ENCODE results near the gene NAPA.
"Not testable (repeated sequence)": the region's sequence is repeated elsewhere in the genome, so short reads cannot be mapped to it uniquely, and the experiment has no call there.

Gene NAPA

DNA sequence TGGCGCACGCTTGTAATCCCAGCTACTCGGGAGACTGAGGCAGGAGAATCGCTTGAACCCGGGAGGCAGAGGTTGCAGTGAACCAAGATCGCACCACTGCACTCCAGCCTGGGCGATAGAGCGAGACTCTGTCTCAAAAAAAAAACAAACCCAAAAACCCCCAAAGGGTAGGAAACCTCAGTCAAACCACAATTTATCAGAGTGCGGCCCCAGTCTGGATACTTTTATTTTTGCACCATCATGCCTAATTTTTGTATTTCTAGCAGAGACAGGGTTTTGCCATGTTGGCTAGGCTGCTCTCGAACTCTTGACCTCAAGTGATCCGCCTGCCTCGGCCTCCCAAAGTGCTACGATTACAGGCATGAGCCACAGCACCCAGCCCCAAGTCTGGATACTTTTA, 28.6 kb downstream of the NAPA start:
- DNase-seq (ENCODE audit: low read depth) = not testable (repeated sequence)

DNA sequence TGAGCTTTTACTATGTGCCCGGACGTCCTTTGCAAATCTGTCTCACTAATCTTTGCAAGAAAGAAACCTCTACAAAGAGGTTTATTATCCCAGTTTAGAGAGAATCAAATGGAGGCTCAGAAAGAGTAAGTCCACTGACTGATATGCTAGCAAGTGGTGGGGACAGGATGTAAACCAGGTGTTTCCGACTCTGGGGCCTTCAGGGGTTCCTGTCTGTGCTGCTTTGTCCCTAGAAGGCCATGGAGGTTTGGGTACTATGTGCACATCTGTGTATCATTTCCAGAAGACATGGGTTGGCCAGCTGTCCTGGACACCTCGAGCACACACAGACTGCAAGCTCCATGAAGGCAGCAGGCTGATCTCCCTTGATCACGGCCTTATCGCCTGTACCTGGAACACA, 29.7 kb downstream of the NAPA start:
- DNase-seq (ENCODE audit: low read depth) = no peak

DNA sequence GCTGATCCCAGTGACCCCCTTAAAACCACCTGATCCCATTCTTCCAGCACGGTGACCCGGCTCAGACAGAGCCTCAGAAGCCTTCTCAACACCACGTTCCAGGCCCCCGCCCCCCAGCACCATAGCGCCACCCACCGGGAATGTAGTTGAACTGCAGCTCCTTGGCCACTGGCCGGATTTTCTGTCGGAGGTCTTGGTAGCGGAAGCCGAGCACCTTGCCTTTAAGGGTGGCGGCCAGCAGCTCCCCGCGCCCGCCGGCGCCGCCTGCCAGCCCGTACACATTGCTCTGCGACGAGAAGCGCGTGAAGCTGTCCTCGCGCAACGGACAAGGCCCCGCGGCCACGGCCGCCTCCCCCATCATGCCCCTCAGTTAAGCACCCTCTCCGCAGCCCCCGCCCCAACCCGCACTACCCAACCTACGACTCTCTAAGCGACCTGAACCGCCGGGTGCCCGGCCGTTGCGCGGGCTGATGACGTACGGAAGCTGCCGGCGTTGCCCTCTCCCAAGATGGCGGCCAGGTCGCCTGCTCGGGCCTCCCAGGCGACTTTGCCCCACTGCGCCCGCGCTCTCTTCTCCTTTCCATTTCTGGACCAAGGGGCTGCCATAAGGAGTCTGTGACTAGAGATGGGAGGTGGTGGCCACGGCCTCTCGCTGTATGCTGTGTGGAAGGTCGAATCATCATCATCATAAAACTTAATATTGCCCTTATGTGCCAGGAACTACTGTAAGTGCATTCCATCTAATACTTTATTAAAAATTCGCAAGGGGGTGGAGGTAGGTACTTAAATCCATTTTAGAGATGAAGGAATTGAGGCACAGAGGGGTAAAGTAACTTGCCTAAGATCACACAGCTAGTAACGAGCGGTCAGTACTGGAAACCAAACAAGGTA, 30.8 kb downstream of the NAPA start, which contains the start of gene KPTN:
Gene KPTN (minus strand): TSS at position 420 of the 891 bp plus-strand sequence. CDS start 59 bp downstream, at position 361.
- DNase-seq (ENCODE audit: low read depth) = peak; percentile 81

DNA sequence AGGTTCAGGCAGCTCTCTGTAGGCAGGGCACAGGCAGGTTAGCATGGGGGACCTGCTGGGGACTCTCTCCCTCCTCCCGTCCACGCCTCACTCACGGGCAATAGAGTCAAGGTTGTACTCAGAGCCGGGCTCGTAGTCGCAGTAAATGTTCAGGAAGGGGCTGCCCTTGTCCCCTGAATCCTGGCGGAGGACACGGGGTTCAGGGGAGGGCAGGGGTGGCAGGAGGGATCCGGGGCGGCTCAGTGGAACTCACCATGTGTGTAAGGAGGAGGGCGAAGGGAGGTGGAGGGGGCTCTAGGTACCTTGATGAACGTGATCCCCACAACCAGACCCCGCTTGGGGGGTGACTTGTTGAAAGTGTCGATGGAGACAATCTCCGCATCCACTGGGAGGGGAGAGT, 31.7 kb downstream of the NAPA start:
- DNase-seq (ENCODE audit: low read depth) = no peak

DNA sequence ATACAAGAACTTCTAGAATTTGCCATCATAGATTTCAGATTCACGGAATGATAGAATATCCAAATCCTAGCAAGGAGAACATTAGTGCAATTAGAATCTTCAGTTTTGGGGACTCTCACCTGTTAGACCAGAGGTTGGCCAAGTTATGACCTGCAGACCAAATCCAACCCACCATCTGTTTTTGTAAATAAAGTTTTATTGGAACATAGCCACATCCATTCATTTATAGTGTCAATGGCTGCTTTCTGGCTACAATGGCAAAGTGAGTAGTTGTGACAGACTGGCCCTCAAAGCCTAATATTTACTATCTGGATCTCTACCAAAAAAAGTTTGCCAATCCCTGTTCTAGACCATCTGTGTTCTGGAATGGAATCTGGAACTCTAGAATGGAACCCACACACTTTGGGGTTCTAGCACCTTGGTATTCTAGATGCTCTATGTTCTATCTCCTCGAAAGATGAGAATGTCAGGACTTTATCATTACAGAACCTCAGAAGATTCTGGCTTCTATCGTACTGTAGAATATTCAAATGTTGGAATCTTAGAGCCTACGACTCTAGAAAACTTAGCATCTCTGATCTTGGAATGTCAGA, 33.3 kb downstream of the NAPA start:
- DNase-seq (ENCODE audit: low read depth) = no peak

DNA sequence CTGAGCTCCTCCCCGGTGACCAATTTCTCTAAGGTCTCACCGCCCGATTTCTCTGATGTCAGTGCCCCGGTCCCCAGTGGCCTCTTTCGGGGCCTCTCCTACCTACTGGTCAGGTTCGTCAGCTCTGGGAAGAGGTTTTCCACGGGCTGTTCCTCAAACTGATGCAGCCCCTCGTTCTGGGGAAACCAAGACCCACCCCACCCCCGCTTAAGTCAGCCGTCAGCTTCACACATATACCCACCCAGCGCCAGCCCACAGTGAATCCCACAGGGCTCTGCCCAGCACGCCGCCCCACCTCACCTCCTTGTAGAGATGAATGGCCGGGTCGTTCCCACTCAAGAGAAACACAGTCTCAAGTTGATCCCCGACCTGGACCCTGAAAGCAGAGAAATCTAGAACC, 34.2 kb downstream of the NAPA start:
- no peak for DNase-seq (ENCODE audit: low read depth)

DNA sequence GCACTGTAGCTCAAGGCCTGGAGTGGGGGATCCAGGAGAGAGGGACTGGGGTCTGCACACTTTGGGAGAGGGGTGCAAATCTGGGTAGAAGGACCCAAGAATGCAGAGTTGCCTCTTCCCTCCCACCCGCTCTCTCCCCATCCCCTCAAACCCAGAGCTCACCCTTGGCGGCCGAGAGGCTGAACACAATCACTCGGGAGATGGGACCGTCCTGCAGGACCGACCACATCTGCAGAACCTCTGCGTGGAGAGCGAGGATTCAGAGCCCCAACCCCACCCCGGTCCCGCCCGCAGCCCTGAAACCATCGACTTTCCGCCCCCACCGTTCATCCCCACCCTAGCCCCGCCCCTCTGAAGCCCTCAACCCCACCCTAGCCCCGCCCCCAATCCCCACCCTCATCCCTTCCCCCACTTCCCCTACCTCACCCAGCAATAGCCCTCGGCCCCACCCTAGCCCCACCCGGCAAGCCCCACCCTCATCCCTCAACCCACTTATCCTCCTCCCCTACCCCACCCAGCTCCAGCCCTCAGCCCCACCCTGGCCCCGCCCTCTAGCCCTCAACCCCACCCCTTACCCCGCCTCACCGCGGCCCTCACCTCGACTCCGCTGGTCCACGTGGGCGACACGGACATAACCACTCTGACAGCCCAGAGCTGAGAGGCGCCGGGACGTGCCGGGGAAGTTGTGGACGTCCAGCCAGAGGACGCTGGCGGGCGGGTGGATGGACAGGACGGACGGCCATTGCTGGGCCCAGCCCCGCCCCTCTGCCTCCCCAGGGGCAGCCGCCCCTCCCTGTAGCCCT, 35.0 kb downstream of the NAPA start:
- no peak for DNase-seq (ENCODE audit: low read depth)

DNA sequence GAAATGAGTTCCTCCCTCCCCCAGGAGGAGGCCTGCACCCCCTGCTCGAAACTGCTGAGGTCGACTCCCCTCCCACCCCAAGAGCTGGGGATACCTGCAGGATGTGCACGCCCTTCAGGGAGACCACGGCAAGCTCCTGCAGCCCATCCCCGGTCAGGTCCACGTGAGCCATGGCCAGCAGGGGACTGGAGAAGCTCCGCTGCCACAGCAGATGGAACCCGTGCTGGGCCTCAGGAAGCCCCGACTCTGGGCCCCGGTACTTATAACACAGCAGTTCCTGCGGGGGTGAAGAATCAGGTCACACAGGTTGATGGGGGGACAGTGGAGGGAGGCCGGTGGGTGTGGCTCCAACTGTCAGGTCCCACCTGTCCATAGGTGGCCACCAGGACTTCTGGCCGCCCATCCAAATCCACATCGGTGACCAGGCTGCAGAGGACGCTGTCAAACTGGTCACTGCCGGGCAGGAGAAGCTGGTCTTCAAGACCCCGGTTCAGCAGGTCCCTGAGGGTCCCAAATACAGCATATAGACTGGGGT, 38.4 kb downstream of the NAPA start:
- DNase-seq (ENCODE audit: low read depth) = no peak

DNA sequence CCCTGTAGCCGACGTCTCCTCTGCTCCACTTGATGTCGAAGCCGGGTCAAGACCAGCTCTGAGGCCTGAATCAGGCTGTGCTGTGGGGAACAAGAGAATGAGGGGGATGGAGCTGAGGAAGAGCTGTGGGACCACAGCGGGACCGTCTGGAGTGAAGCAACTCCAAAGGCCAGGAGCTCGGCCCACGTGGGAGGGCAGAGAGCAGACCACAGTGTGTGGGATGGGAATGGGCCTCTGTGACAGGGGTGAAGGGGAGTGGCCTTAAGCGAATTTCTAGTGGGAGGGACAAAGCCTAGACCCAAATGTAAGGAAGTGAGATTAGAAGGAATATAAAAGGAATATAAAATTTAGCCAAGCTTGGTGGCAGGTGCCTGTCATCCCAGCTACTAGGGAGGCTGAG, 39.4 kb downstream of the NAPA start:
- DNase-seq (ENCODE audit: low read depth) = no peak

DNA sequence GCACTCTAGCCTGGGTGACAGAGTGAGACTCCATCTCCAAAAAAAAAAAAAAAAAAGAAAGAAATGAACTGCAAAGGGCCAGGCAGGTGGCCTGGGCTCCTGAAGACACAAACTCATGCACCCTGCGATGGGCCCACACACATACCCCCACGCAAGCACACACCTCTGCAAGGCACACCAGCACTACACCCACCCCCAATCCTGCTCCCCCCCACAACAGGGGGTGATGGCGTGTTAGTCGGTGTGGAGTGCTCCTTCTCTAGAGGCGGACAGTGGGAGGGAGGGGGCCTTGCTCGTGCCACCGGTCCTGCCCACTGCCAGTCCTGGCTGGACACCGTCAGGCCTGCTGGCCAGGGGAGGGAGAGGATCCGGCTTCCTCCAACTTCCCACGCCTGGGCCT, 41.5 kb downstream of the NAPA start:
- DNase-seq (ENCODE audit: low read depth) = no peak

DNA sequence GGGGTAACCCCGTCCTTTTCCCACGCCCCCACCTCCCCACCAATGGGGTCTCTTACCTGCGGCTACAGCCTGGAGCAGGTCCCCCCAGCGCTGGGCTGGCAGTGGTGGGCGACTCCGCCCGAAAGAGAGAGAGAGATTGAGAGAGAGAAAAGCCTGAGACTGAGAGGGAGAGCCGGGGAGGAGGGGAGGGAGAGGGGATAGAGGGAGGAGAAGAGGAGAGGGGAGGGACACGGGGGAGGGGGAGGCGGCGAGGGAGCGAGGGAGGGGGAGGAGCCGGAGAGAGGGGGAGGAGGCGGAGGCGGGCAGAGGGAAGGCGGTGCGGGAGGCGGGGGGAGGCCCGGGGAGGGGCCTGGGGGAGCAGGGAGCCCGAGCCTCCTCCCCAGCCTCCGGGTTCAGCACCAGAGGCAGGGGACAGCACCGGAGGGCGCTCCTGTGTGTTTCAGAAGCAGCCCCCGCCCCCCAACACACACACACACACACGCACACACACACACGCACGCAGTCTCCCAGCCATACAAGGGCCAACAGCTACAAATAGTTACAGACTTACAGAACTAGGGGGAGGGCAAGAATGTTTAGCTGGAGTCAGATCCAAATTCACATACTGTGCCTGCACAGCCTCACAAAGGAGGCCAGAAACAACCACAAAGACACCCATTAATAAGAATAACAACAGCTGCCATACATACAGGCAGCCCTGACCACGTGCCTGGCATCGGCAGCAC, 43.0 kb downstream of the NAPA start, which contains the start of gene SLC8A2:
Gene SLC8A2 (minus strand): TSS at position 161 of the 725 bp plus-strand sequence. CDS start 5,490 bp downstream, outside the sequence.
- DNase-seq (ENCODE audit: low read depth) = peak; percentile 55

DNA sequence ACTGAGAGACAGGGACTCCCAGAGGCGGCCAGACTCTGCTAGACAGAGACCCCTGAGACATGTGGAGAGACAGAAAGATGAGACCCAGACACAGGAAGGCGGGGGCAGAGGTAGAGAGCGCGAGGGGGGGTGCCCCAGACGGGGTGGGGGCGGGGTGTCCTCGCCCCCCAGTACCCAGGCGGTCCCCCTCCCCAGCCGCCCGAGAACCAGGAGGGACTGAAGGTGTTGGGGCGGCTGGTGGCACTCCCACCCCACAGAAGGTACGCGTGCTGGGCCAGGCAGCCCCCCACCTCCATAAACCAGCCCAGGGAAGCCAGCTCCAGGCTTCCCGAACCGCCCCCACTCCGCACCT, 43.5 kb downstream of the NAPA start:
- no peak for DNase-seq (ENCODE audit: low read depth)

DNA sequence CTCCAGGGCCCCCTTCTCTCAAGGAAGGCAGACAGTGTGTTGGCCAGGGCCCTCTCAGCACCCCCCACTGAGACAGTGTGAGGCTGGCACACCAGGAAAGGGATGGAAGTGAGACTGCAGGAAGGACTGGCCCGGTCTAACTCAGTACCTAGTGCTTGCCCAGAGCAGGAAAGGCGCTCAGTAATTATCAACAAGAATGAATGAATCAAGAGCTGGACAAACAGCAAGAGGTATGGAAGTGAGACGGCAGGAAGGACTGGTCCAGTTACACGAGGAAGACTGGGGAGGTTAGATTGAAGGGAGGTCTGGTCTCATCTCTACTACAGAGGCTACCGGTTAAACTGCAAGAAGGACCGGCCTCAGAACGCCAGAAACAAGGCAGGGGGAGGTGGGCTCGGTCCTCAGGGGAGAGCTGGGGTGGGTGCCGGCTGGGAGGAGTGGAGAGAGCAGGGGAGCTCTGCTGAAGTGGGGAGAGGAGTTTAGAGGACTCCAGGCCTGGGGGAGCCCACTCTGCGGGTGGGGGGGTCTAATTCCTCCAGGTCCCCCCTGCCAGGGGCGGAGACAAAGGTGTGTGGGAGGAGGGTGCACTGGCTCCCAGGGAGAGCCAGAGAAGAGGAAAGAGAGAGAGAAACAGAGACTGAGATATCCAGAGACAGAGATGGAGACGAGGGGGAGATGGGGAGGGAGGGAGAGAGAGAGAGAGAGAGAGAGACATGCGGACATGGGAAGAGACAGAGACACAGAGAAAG, 44.2 kb downstream of the NAPA start:
- DNase-seq (ENCODE audit: low read depth) = no peak

DNA sequence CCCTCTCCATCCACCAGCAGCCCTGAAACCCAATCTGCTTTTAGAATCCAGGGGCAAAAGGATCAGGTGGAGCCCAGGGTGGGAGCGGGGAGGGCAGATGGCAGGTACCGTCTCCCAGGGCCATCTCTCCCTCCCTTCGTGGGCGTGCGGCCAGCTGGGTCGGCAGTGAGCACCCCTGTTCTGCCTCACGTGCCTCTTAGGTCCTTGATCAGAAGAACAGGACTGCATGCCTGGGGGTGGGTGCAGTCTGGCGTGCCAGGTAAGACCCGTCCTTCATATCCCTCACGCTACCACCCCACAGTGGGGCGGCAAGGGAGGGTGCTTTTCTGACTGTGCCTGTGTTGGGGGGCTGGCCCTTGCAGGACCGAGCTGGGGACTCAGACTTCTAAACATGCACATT, 45.1 kb downstream of the NAPA start:
- DNase-seq (ENCODE audit: low read depth) = no peak

DNA sequence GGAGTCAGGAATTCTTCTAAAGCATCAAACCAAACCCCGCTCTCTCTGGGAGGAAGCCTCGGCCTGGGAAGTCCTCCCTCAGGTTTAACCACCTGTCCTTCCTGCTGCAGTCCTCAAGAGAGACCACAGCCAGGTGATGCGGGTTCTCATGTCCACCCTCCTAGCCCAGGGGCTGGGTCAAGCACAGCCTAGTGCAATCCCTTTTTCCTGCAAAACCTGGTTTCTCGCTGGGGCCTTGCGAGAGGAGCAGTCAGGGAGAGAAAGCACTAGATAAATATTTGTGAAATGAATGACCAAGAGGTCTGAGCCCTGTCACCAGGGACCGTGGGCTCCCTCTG, 45.5 kb downstream of the NAPA start:
- DNase-seq (ENCODE audit: low read depth) = no peak

DNA sequence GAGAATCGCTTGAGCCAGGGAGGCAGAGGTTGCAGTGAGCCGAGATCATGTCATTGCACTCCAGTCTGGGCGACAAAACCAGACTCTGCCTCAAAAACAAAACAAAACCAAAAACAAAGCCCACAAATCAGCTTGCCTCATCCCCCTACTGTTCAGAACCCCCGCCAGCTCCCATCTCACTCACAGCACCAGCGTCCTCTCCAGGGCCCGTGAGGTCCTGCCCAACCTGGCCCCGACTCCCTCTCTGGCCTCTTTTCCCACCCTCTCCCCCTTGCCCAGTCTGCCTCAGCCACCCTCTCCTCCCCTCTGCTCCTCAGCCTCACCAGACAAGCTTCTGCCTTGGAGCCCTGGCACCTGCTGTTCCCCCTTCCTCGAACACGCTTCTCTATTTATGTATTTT, 46.9 kb downstream of the NAPA start:
- no peak for DNase-seq (ENCODE audit: low read depth)

DNA sequence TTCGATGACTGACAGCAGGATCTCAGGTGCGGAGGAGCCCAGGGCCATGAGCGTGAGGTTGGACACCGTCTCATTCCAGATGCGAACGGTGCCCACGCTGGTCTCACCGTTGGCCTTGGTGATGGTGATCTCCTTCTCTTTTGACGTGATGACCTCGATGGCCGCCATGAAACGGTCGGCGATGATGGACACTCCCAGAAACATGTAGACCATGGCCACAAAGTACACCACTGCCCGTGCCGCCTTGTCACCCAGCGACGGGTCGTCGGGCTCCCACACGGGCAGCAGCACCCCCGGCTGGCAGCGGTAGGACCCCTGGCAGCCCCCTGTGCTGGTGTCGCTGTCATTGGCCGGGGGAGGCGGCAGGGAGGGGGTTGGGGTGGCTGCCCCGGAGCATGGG, 48.9 kb downstream of the NAPA start:
- no peak for DNase-seq (ENCODE audit: low read depth)

DNA sequence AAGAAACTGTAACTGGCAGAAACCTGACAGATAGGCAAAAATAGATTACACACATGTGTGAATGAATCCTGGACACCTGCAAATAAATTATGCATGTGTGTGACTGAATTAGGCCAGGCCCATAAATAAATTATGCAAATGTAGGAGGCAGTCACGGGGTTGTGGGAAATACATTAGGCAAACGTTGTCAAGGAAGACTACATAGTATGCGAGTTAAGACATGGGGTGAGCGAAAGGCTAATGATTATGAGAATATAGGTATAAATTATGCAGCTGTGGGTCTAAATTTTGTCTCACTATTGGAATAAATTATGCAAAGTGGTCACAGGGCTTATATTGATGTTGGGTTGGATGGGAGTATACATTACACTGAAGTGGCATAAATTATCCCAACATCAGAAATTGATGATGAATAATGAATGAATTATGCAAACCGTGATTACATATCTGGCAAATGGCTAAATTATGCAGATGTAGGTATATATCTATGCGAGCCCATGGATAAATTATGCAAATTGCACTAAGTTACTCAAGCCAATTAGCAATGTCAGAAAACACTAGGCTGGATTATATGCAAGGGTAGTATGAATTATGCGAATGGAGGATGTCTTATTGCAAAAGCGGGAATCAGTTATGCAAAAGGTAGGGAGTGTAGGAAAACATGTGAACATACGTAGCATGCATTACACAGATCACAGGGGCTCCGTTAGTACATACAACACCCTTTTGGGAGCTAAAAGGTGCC, 50.0 kb downstream of the NAPA start:
- DNase-seq (ENCODE audit: low read depth) = no peak

DNA sequence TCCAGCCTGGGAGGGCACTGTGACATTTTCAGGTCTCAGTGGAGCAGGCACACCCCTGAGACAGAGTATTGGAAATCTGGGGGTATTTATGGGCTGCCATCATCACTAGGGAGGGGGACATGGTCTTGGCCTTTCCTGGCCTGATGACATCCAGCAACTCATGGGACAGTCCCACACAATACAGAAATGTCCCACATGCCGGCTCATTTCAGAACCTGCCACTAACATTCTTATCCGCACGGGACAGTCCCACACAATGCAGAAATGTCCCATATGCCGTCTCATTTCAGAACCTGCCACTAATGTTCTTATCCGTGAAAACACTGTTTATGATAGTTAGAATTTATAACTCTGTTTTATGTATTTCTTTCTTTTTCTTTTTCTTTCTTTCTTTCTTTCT, 53.0 kb downstream of the NAPA start:
- no peak for DNase-seq (ENCODE audit: low read depth)

DNA sequence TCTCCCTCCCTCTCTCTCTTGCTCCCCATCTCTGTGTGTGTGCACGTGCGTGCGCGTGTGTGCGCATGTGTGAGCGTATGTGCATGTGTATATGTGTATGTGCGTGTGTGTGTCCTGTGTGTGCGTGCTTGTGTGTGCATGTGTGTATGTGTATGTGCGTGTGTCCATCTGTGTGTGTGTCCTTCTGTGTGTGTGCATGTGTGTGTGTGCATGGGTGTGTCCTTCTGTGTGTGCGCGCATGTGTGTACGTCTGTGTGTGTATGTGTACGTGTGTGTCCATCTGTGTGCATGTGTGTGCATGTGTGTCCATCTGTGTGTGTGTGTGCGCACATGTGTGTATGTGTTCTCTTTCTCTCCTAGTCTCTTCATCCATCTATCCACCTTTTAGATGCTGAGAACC, 55.4 kb downstream of the NAPA start:
- no peak for DNase-seq (ENCODE audit: low read depth)

DNA sequence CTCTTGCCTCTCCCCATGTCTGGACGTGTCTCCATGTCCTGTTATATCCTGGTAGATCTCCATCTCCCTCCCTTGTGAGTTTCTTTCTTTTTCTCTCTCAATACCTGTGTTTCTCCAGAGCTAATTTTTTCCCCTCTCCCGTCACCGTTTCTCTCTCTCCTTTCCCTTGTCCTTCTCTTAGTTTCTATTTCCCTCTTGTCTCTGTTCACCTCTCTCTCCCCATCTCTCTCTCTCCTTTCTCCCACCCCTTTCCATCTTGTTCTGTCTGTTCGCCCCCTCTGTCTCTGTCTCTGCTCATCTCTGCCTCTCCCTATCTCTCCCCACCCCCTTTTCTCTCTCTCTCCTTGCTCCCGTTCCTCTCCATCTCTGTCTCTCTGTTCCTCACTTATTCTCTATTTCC, 56.2 kb downstream of the NAPA start:
- DNase-seq (ENCODE audit: low read depth) = no peak
